CD4-positive, CD25-positive, alpha-beta regulatory T cell (primary cell): ENCODE results near the gene IRGC. TPM values are rescaled to one million over a fixed set of nuclear protein-coding genes. Genes with fewer than 3 reads are reported as not detected.
"Not testable (repeated sequence)": the region's sequence is repeated elsewhere in the genome, so short reads cannot be mapped to it uniquely, and the experiment has no call there.

Experiments used
- ATAC-seq, 2 donors: fragments of 150-1000 bp; cut with Tn5 transposase; one replicate each; pipeline ENCODE4 v1.10.0; 2021; ENCODE audit warnings: low read depth in 2 of 2, moderate number of reproducible peaks in 2 of 2, moderate library complexity in 1 of 2
- DNase-seq, 3 donors: peaks; one replicate each; pipeline versions ENCODE4 v3.0.0 to v3.0.0-alpha.2; 2012 to 2022; ENCODE audit warnings: mixed read lengths in 1 of 3
- H3K27ac ChIP-seq: one replicate; pipeline ENCODE4 v1.7.0; 2013; ENCODE audit warnings: mild to moderate bottlenecking, low read length; ENCODE audit not compliant: insufficient read depth, poor library complexity, severe bottlenecking
- H3K27me3 ChIP-seq: one replicate; pipeline ENCODE4 v1.7.0; 2013; ENCODE audit warnings: low read length; ENCODE audit not compliant: control insufficient read depth, insufficient read depth
- H3K36me3 ChIP-seq: one replicate; pipeline ENCODE4 v1.7.0; 2013; ENCODE audit warnings: mild to moderate bottlenecking, low read length, moderate library complexity; ENCODE audit not compliant: control insufficient read depth, insufficient read depth
- H3K4me1 ChIP-seq: 2 replicates; pipeline ENCODE4 v1.7.0; 2013; ENCODE audit warnings: mild to moderate bottlenecking, low read length; ENCODE audit not compliant: insufficient read depth, control insufficient read depth, poor library complexity, severe bottlenecking
- H3K4me3 ChIP-seq: one replicate; pipeline ENCODE4 v1.7.0; 2013; ENCODE audit warnings: low read depth, mild to moderate bottlenecking, low read length, moderate library complexity
- H3K9me3 ChIP-seq, 2 experiments: 1 replicate in 1 of 2; 2 replicates in 1 of 2; pipeline ENCODE4 v1.7.0; 2013; ENCODE audit warnings: low read length in 2 of 2, mild to moderate bottlenecking in 1 of 2, moderate library complexity in 1 of 2; ENCODE audit not compliant: control insufficient read depth in 2 of 2
- H3K27ac Mint-ChIP-seq, 3 donors: one replicate each; pipeline ENCODE4 v1.8.0; 2020 to 2022; ENCODE audit warnings: mild to moderate bottlenecking in 3 of 3, mixed read lengths in 3 of 3, moderate library complexity in 2 of 3
- H3K27me3 Mint-ChIP-seq: one replicate; pipeline ENCODE4 v1.8.0; 2022; ENCODE audit warnings: mild to moderate bottlenecking, mixed read lengths
- H3K36me3 Mint-ChIP-seq: one replicate; pipeline ENCODE4 v1.8.0; 2020; ENCODE audit warnings: mixed read lengths
- H3K4me1 Mint-ChIP-seq, 4 donors: one replicate each; pipeline ENCODE4 v1.8.0; 2020 to 2022; ENCODE audit warnings: mixed read lengths in 4 of 4, mild to moderate bottlenecking in 1 of 4
- H3K4me3 Mint-ChIP-seq, 4 donors: one replicate each; pipeline ENCODE4 v1.8.0; 2020 to 2022; ENCODE audit warnings: mild to moderate bottlenecking in 4 of 4, mixed read lengths in 4 of 4, moderate library complexity in 3 of 4
- H3K9me3 Mint-ChIP-seq, 7 donors: one replicate each; pipeline ENCODE4 v1.8.0; 2020 to 2022; ENCODE audit warnings: mixed read lengths in 7 of 7, mild to moderate bottlenecking in 3 of 7, moderate library complexity in 2 of 7
- polyA plus RNA-seq, 4 donors: library from polyadenylated mRNA; unstranded; fragments of 300-500 nt; fragmentation: Illumina TruSeq; gene quantifications; one replicate each; pipeline ENCODE4 v1.2.3, GENCODE V29; 2021
- total RNA-seq: library from RNA; stranded (reverse); gene quantifications from one replicate; pipeline ENCODE4 v1.2.3, GENCODE V29; 2022

IRGC gene
- total and polyA plus RNA-seq, 5 donors from 2014 or later: not detected

- H3K4me3 Mint-ChIP-seq: no peak overlapping the region
- no peak overlapping the region for H3K4me3 ChIP-seq
- H3K36me3 ChIP-seq: peaks cover 12% of the 10 kb centered on the region
- no peaks in the 10 kb centered on the region for H3K9me3 ChIP-seq
- H3K27ac Mint-ChIP-seq: peak overlapping the region; percentile 54 to 85 (median 84)
- H3K9me3 Mint-ChIP-seq: no peaks in the 10 kb centered on the region
- no peaks in the 10 kb centered on the region for H3K27me3 Mint-ChIP-seq
- no peaks in the 10 kb centered on the region for H3K27me3 ChIP-seq
- H3K4me1 ChIP-seq: peaks cover 34% of the 10 kb centered on the region
- no peak overlapping the region for H3K27ac ChIP-seq
- DNase-seq: no peak
- peaks cover 8 to 56% (median 33%) of the 10 kb centered on the region in 4 donors for H3K4me1 Mint-ChIP-seq
- H3K36me3 Mint-ChIP-seq: no peaks in the 10 kb centered on the region
- ATAC-seq: no peak
Observed at GRCh38 chr19:43762814-43763213, 46.9 kb downstream of the IRGC start.

DNA sequence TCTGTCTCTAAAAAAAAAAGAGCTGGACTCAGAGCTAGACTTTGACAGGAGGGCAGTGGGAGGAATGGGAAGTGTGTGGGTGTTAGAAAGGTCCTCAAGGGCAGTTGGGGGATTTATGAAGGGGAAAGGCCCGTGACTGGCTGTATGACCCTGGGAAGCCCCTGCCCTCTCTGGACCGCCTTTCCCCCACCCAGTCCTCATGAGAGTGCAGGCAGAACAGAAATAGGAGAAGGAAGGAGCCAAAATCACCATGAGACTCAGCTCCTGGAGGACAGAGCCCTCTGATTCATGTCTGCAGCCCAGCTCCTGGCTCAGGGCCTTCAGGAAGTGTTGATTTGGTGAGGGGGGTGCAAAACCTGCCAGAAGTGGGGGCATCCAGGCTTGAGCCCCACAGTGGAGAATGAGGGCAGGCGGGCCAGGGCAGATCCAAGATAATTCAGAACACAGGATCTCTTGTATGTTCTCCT is 47.6 kb downstream of the IRGC start:
- ATAC-seq (no peak), DNase-seq (no peak)
- peaks cover 8 to 56% (median 33%) of the 10 kb centered on the region in 4 donors for H3K4me1 Mint-ChIP-seq
- H3K9me3 ChIP-seq: no peaks in the 10 kb centered on the region
- peak overlapping the region; percentile 84 to 92 (median 85) for H3K27ac Mint-ChIP-seq
- no peak overlapping the region for H3K4me3 ChIP-seq
- no peak overlapping the region for H3K27ac ChIP-seq
- no peaks in the 10 kb centered on the region for H3K27me3 Mint-ChIP-seq
- H3K4me3 Mint-ChIP-seq: peak overlapping the region in 1 of 4 donors; percentile 33
- peaks cover 19% of the 10 kb centered on the region for H3K36me3 ChIP-seq
- H3K4me1 ChIP-seq: peaks cover 34% of the 10 kb centered on the region
- peaks cover 3% of the 10 kb centered on the region for H3K36me3 Mint-ChIP-seq
- H3K27me3 ChIP-seq: no peaks in the 10 kb centered on the region
- no peaks in the 10 kb centered on the region for H3K9me3 Mint-ChIP-seq

DNA sequence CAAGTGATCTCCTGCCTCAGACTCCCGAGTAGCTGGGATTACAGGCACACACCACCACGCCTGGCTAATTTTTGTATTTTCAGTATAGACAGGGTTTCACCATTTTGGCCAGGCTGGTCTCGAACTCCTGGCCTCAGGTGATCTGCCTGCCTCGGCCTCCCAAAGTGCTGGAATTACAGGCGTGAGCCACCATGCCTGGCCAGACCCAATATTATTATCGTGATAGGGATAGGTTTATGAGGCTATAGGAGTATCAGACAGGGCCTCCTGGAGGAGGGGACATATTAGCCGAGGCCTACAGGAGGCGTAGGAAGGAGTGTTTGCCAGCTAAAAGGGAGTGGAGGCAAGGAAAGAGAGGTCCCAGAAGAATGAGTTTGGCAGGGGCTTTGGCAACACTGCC is 48.8 kb downstream of the IRGC start:
- H3K27ac Mint-ChIP-seq: peak overlapping the region; percentile 93 to 98 (median 94)
- H3K4me3 Mint-ChIP-seq: peak overlapping the region; percentile 27 to 79 (median 70)
- H3K36me3 Mint-ChIP-seq: peaks cover 14% of the 10 kb centered on the region
- not testable (repeated sequence) for H3K4me3 ChIP-seq, H3K9me3 ChIP-seq, H3K27me3 Mint-ChIP-seq, ATAC-seq, H3K9me3 Mint-ChIP-seq, H3K27me3 ChIP-seq, DNase-seq
- H3K4me1 ChIP-seq: peaks cover 34% of the 10 kb centered on the region
- peaks cover 8 to 52% (median 30%) of the 10 kb centered on the region in 4 donors for H3K4me1 Mint-ChIP-seq
- H3K36me3 ChIP-seq: peaks cover 31% of the 10 kb centered on the region
- H3K27ac ChIP-seq: peak overlapping the region; percentile 75

GRCh38 chr19:43765109-43765876 is 49.4 kb downstream of the IRGC start:
- H3K27me3 ChIP-seq: no peaks in the 10 kb centered on the region
- peaks cover 8 to 54% (median 31%) of the 10 kb centered on the region in 4 donors for H3K4me1 Mint-ChIP-seq

DNA sequence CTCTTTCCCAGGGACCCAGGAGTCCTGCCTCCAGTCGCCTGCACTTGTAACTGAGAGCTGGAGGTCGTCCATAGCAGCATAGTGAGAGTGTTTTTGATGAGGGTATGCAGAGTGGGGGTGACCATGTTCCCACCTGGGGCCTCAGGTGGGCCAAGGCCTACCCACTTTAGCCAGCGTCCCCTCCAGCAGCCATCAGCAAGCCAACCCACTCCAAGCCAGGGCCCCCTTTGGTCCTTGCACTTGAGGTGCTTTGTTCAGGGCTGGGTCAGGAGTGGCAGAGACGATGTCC is 50.8 kb downstream of the IRGC start:
- no peaks in the 10 kb centered on the region for H3K9me3 ChIP-seq
- no peaks in the 10 kb centered on the region for H3K27me3 ChIP-seq
- DNase-seq: no peak
- peaks cover 50% of the 10 kb centered on the region for H3K36me3 ChIP-seq
- peaks cover 34% of the 10 kb centered on the region for H3K4me1 ChIP-seq
- H3K27ac Mint-ChIP-seq: peak overlapping the region; percentile 93 to 98 (median 94)
- H3K36me3 Mint-ChIP-seq: peaks cover 21% of the 10 kb centered on the region
- ATAC-seq: no peak
- H3K9me3 Mint-ChIP-seq: no peaks in the 10 kb centered on the region
- H3K27ac ChIP-seq: peak overlapping the region; percentile 75
- H3K27me3 Mint-ChIP-seq: no peaks in the 10 kb centered on the region
- H3K4me3 Mint-ChIP-seq: peak overlapping the region in 3 of 4 donors; percentile 30 to 84 (median 71)
- no peak overlapping the region for H3K4me3 ChIP-seq
- H3K4me1 Mint-ChIP-seq: peaks cover 2 to 55% (median 33%) of the 10 kb centered on the region in 4 donors

More at GRCh38 chr19:43765109-43765876, 49.4 kb downstream of the IRGC start:
- peak overlapping the region; percentile 27 to 79 (median 70) for H3K4me3 Mint-ChIP-seq
- H3K27ac Mint-ChIP-seq: peak overlapping the region; percentile 93 to 98 (median 94)
- H3K36me3 Mint-ChIP-seq: peaks cover 15% of the 10 kb centered on the region
- DNase-seq (peak; percentile 50 to 90 (median 55)), ATAC-seq (peak; percentile 87 to 89)
- peak overlapping the region; percentile 75 for H3K27ac ChIP-seq
- no peaks in the 10 kb centered on the region for H3K9me3 ChIP-seq
- no peaks in the 10 kb centered on the region for H3K27me3 Mint-ChIP-seq
- no peaks in the 10 kb centered on the region for H3K9me3 Mint-ChIP-seq
- H3K4me1 ChIP-seq: peaks cover 34% of the 10 kb centered on the region
- H3K36me3 ChIP-seq: peaks cover 37% of the 10 kb centered on the region
- peak overlapping the region; percentile 51 for H3K4me3 ChIP-seq

DNA sequence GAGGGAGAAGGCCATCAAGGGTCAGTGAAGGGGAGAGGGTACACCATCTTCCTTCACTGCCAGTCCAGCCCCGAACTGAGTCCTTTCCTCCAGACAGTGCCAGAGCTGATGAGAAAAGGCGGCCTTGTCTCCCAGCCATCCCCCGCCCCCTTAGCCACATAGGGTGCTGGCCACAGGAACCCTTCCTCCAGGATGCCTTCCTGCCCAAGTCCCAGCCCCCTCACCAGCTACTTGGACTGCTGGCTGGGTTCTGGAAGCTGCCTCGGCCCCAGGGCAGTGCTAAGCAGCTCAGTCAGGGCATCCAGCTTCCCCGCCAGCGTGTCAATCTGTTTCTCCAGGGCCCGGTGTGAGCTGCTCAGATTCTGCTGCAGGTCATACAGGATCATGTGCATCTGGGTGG is 51.4 kb downstream of the IRGC start:
- H3K36me3 Mint-ChIP-seq: peaks cover 22% of the 10 kb centered on the region
- no peak for ATAC-seq

GRCh38 chr19:43767818-43768217 is 51.9 kb downstream of the IRGC start:
- peak overlapping the region; percentile 26 for H3K27ac ChIP-seq
- DNase-seq (no peak), ATAC-seq (no peak)
- H3K4me3 Mint-ChIP-seq: no peak overlapping the region
- peaks cover 60% of the 10 kb centered on the region for H3K36me3 ChIP-seq
- H3K9me3 ChIP-seq: no peaks in the 10 kb centered on the region
- peak overlapping the region in 2 of 3 donors; percentile 56 to 78 for H3K27ac Mint-ChIP-seq
- H3K4me1 Mint-ChIP-seq: peaks cover 0 to 49% (median 30%) of the 10 kb centered on the region in 4 donors
- H3K27me3 ChIP-seq: no peaks in the 10 kb centered on the region
- no peaks in the 10 kb centered on the region for H3K9me3 Mint-ChIP-seq
- no peaks in the 10 kb centered on the region for H3K27me3 Mint-ChIP-seq
- peaks cover 25% of the 10 kb centered on the region for H3K36me3 Mint-ChIP-seq
- H3K4me1 ChIP-seq: peaks cover 34% of the 10 kb centered on the region
- H3K4me3 ChIP-seq: no peak overlapping the region

More for the DNA sequence above, 51.4 kb downstream of the IRGC start:
- Mint-ChIP-seq H3K27me3 (no peaks in the 10 kb centered on the region), H3K4me1 (peaks cover 0 to 53% (median 33%) of the 10 kb centered on the region in 4 donors), H3K4me3 (no peak overlapping the region), H3K9me3 (no peaks in the 10 kb centered on the region), H3K27ac (peak overlapping the region in 1 of 3 donors; percentile 98)
- no peak overlapping the region for H3K4me3 ChIP-seq
- H3K36me3 ChIP-seq: peaks cover 55% of the 10 kb centered on the region
- no peaks in the 10 kb centered on the region for H3K27me3 ChIP-seq
- DNase-seq: no peak
- no peaks in the 10 kb centered on the region for H3K9me3 ChIP-seq
- no peak overlapping the region for H3K27ac ChIP-seq
- H3K4me1 ChIP-seq: peaks cover 34% of the 10 kb centered on the region
